Measurements from ENCODE around the gene USP13.

Gene USP13

DNA sequence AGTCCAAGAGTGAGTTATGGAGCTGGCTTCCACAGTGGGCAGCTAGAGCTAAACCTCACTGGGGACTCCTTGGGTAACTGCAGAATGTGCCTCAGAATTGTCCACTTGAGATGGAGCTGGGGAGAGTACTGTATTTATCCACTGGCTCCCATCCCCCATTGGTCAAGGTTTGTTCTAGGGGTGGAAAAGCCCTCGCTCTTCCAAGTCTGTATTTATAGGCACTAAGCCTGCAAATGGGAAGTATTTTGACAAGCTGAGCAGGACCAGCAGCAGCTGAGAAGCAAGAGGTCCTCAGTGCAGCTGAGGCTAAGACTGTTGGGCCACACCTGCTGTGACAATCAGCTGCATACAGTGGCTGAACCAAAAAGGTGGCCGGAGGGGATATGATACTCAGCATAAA, 5.8 kb downstream of the USP13 start:
- TF ChIP-seq ZFX (IDR thresholded peaks at IDR 0.05): no peak
- TF ChIP-seq, protein P1, sequence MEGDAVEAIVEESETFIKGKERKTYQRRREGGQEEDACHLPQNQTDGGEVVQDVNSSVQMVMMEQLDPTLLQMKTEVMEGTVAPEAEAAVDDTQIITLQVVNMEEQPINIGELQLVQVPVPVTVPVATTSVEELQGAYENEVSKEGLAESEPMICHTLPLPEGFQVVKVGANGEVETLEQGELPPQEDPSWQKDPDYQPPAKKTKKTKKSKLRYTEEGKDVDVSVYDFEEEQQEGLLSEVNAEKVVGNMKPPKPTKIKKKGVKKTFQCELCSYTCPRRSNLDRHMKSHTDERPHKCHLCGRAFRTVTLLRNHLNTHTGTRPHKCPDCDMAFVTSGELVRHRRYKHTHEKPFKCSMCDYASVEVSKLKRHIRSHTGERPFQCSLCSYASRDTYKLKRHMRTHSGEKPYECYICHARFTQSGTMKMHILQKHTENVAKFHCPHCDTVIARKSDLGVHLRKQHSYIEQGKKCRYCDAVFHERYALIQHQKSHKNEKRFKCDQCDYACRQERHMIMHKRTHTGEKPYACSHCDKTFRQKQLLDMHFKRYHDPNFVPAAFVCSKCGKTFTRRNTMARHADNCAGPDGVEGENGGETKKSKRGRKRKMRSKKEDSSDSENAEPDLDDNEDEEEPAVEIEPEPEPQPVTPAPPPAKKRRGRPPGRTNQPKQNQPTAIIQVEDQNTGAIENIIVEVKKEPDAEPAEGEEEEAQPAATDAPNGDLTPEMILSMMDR (conservative IDR thresholded peaks at IDR 0.05): no peak
- no peak overlapping the region for H3K27ac ChIP-seq

DNA sequence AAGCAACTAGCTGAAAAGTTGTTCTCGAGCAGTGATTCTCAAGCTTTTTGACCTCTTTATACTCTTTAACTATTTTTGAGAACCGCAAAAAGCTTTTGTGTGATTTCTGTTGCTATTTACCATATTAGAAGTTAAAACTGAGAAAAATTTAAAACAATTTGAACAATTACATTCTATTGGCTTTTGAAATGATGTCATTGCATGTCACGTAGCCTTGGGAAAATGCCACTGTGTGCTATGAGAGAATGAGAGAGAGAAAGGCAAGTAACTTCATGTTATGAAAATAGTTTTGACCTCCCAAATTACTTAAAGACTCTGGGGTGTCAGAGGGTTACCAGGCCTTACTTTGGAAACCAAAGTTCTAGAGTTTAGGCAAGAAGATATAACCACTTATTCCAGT, 8.0 kb downstream of the USP13 start:
- no peak overlapping the region for H3K27ac ChIP-seq
- TF ChIP-seq, protein P1 (conservative IDR thresholded peaks at IDR 0.05): no peak
- no peak for TF ChIP-seq ZFX (IDR thresholded peaks at IDR 0.05)

DNA sequence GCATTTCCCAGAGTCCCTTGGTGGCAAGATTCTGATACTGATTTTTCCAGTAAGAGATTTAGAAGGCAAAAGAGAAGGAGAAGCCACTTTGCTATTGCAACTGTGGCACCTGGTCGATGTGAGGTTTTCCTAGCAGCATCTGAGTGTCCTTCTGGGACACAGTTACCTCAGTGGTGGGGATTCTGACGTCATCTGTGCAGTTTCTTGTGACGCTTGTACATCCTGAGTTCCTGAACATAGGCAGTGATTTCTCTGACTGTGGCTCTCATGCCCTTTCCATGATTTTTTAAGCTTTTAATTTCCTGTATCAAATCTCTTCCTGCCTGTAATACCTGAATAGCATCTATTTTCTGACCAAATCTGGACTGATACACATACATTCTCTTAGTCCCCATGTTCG, 8.9 kb downstream of the USP13 start:
- TF ChIP-seq, protein P1 (conservative IDR thresholded peaks at IDR 0.05): no peak
- no peak for TF ChIP-seq ZFX (IDR thresholded peaks at IDR 0.05)

DNA sequence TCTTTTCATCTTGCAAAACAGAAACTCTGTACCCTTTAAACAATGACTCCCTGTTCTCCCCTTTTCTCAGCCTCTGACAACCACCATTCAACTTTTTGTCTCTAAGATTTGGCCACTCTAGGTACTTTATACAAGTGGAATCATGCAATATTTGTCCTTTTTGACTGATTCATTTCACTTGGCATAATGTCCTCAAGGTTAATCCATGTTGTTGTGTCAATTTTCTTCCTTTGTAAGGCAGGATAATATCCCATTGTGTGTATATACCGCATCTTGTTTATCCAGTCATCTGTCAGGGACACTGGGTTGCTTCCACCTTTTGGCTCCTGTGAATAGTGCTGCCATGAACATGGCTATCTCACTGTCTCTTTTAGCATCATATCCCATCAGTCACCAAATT, 10.3 kb downstream of the USP13 start:
- H3K27ac ChIP-seq: no peak overlapping the region
- TF ChIP-seq, protein P1 (conservative IDR thresholded peaks at IDR 0.05): no peak
- TF ChIP-seq ZFX (IDR thresholded peaks at IDR 0.05): no peak

More for the DNA sequence above, 8.9 kb downstream of the USP13 start:
- no peak overlapping the region for H3K27ac ChIP-seq

DNA sequence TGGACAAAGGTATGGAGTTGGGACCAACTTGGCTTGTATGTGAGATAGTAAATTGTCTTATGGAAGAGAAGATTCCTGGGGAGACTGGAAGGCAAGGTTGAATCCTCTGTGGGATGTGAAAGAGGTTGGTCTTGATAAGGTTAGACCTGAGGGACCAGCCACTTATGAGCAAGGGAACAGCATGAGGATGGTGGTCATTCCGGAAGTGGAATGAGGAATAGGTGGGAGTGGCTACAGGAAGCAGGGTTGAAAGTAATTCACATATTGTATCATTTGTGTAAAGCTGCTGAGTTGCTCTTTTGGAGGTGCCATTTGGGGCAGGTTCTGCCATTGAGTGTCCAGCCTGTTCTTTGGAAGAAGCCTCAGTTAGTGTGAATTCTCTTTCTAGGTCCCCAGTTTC, 13.2 kb downstream of the USP13 start:
- H3K27ac ChIP-seq: no peak overlapping the region; the same call in 1 of the 2 replicates
- TF ChIP-seq, protein P1 (conservative IDR thresholded peaks at IDR 0.05): no peak
- TF ChIP-seq ZFX (IDR thresholded peaks at IDR 0.05): no peak

DNA sequence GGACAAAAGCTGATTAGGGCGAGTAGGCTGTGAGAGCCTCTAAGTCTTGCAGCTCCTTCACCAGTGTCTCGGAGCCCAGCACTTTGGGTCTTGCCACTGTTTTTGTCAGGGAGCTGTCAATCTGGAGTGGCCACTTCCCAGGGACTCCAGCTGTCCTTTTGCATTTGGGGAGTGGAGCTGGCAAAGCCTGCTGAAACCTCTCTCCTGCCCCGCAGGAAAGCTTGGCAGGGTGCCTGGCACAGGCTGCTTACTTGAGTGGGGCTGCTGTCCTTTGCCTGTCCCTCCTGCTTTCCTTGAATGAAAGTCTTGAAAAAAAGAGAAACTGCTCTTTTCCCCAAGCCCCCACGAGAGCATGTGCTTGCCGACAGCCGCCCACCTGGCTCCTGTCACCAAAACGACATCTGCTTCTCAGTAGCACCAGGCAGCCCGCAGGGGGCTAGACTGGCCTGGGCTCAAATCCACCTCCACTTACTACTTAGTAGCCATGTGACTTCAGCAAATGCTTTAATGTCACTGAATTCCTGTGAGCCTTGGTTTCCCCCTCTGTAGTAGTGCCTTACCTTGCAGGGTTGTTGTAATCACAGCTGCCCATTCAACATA, 13.7 kb downstream of the USP13 start:
- no peak for TF ChIP-seq ZFX (IDR thresholded peaks at IDR 0.05)
- TF ChIP-seq, protein P1 (conservative IDR thresholded peaks at IDR 0.05): no peak
- no peak overlapping the region; the same call in 1 of the 2 replicates for H3K27ac ChIP-seq

DNA sequence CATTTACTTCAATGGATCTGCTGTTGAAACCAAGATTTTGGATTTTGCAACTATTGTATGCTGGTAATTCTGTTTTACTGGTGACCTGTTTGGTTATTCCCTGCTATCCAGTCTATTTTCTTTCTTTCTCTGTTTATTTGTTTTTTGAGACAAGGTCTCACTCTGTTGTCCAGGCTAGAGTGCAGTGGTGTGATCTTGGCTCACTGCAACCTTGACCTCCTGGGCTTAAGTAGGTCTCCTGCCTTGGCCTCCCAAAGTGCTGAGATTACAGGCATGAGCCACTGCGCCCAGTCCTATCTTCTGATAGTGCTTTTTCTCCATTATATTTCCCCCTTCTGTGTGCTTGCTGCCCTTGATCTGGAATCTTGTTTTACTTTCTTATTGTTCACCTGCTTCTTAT, 15.6 kb downstream of the USP13 start:
- TF ChIP-seq ZFX (IDR thresholded peaks at IDR 0.05): no peak
- TF ChIP-seq, protein P1 (conservative IDR thresholded peaks at IDR 0.05): no peak

More for the DNA sequence above, 15.6 kb downstream of the USP13 start:
- no peak overlapping the region for H3K27ac ChIP-seq
